Measurements from ENCODE around the gene PDXDC1. TPM values are rescaled to one million over a fixed set of nuclear protein-coding genes. Genes with fewer than 3 reads are reported as not detected.
A peak's percentile ranks its signal among the peaks of the same experiment; 100 is the strongest.

Gene PDXDC1
- total and polyA plus RNA-seq, 8 donors: 51.5 to 82.8 (median 72.8) TPM

DNA sequence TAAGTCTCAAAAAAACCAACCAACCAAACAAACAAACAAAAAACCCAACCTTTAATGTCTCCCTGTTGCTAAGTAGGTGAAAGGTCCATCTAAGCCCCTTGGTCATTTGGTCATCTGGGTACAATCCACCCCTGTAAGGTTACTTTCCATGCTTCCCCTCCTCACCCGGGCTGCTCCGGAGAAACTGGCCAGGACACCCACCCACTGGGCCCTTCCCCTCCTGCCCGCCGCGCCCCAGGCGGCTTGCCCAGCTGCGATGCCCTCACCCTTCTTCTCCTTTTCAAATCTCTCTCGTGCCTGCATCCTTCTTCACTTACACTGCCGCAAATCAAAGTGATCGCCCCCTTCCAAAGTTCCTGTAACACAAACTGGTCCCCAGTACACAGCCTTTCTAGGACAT, 79.1 kb downstream of the PDXDC1 start:
- H3K27me3 ChIP-seq: no peaks in the 10 kb centered on the region
- no peak for FAIRE-seq
- ATAC-seq: no peak
- H3K9me3 ChIP-seq: no peaks in the 10 kb centered on the region
- WGBS, 2 donors: 93 to 95% methylated on average over 10 of the region's 10 CpGs
- DNase-seq: no peak
- no peak overlapping the region for H3K4me3 ChIP-seq
- TF ChIP-seq CTCF (IDR thresholded peaks at IDR 0.05): no peak
- intact Hi-C loops (cut with DNase I): no loop called here
- no peak overlapping the region for H3K27ac ChIP-seq
- H3K4me1 ChIP-seq: peaks cover 0 to 7% (median 3%) of the 10 kb centered on the region in 3 donors
- H3K36me3 ChIP-seq: no peaks in the 10 kb centered on the region

GRCh38 chr16:15054357-15055140, 79.7 kb downstream of the PDXDC1 start:
- 71 to 77% methylated on average over 19 of the region's 19 CpGs for WGBS, 2 donors
- TF ChIP-seq CTCF (IDR thresholded peaks at IDR 0.05): no peak
- peak overlapping the region; percentile 92 to 96 (median 96) for H3K4me3 ChIP-seq
- no peak overlapping the region for H3K27ac ChIP-seq
- H3K9me3 ChIP-seq: no peaks in the 10 kb centered on the region
- H3K4me1 ChIP-seq: peaks cover 0 to 7% (median 3%) of the 10 kb centered on the region in 3 donors
- FAIRE-seq (no peak), ATAC-seq (no peak), DNase-seq (no peak)
- no peaks in the 10 kb centered on the region for H3K27me3 ChIP-seq
- intact Hi-C loops (cut with DNase I): no loop called here
- H3K36me3 ChIP-seq: no peaks in the 10 kb centered on the region

DNA sequence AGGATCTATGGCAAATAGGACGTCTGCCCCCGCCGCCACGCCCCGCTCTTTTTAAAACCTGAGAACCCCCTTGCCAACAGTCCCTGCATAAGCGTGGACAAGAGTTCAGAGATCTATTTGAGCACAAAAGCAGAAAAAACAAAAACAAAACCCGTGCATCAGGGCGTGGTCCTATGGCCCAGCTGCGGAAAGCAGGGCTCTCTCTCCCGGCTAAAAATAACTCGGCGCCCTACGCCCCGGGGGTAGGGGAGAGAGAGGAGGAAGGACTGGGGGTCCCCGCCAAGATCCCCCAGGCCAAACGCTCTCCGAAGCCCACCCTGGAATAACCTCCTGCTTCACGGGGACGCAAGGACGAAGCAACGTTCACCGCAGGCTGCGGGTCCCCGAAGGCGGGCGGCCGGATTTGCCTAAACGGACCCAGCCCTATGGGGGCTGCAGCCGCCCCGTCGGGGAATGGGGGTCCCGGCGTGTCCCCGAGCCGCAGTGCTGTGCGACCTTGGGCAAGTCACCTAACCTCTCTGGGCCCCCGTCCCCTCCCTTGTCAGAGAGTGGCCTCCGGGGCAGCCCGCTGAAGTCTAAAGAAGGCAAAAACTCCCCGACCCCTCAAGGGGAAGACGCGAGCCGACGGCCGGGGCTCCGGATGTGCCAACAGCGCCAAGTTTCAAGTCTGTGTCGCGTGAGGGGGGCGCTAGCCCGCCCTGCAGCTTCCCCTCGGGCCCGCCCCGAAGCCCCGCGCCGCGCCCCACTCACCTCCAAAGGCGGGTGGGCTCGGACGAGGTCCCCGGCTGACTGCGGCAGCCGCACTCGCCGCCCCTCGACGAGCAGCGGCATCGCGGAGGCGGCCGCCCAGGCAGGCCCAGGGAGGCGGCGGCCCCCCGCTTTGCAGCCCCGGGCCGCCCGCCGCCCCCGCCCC, 80.6 kb downstream of the PDXDC1 start:
- Histone ChIP-seq H3K36me3 (peaks cover 0 to 3% (median 0%) of the 10 kb centered on the region in 3 donors), H3K4me1 (peaks cover 0 to 7% (median 3%) of the 10 kb centered on the region in 3 donors), H3K27me3 (no peaks in the 10 kb centered on the region), H3K9me3 (no peaks in the 10 kb centered on the region), H3K27ac (peak overlapping the region; percentile 39 to 68 (median 62)), H3K4me3 (peak overlapping the region; percentile 92 to 96 (median 96))
- intact Hi-C loops (cut with DNase I): no loop called here
- FAIRE-seq (no peak), DNase-seq (peak in 3 of 6 donors; percentile 48 to 85 (median 55)), ATAC-seq (peak in 3 of 4 donors; percentile 9 to 17 (median 11))
- WGBS, 2 donors: 3 to 5% methylated on average over 44 to 81 of the region's 81 CpGs
- TF ChIP-seq CTCF (IDR thresholded peaks at IDR 0.05): no peak

DNA sequence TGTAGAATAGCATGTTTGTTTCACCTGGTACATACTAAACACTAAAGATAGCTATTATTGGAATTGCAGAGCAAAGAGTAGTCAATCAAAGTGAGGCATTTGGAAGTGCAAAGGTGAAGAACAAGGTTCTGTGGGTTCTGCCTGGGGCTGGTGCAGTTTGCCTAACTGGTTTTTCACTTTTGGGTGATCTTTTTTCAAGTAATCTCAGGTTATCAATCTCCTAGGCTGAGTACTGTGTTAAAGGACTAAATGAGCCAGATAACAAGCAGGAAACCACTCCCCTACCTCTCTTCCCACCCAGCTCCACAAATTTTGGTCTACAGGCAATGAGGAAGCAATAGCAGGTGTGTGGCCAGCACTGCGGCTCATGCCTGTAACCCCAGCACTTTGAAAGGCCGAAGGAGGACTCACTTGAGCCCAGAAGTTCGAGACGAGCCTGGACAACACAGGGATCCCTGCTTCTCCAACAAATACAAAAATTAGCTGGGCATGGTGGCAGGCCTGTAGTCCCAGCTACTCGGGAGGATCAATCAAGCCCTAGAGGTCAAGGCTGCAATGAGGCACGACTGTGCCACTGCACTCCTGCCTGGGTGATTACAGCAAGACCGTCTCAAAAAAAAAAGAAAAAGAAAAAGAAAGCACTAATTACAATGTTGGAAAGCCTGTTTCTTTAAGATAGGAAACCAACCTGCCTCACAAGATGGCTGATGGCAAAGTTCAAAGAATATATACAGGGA, 83.0 kb downstream of the PDXDC1 start:
- 29 to 30% methylated on average over 7 of the region's 7 CpGs for WGBS, 2 donors
- FAIRE-seq (no peak), DNase-seq (no peak), ATAC-seq (no peak)
- intact Hi-C loops (cut with DNase I): no loop called here
- peaks cover 0 to 7% (median 3%) of the 10 kb centered on the region in 3 donors for H3K4me1 ChIP-seq
- peaks cover 0 to 26% (median 5%) of the 10 kb centered on the region in 3 donors for H3K36me3 ChIP-seq
- no peaks in the 10 kb centered on the region for H3K27me3 ChIP-seq
- no peak for TF ChIP-seq CTCF (IDR thresholded peaks at IDR 0.05)
- peak overlapping the region in 2 of 4 donors; percentile 6 to 50 for H3K27ac ChIP-seq
- no peaks in the 10 kb centered on the region for H3K9me3 ChIP-seq
- H3K4me3 ChIP-seq: no peak overlapping the region
